ENCODE measurements around the gene PDE4B. TPM values are rescaled to one million over a fixed set of nuclear protein-coding genes. Genes with fewer than 3 reads are reported as not detected.
A peak's percentile ranks its signal among the peaks of the same experiment; 100 is the strongest.

The PDE4B gene
- total RNA-seq, 1 experiment from 2014 or later: 6.9 TPM

GRCh38 chr1:66262208-66262963 is 469.7 kb downstream of the PDE4B start:
- DNase-seq (ENCODE audit: low read depth): peak; percentile 76

GRCh38 chr1:66265268-66265667 is 472.6 kb downstream of the PDE4B start:
- no peak for DNase-seq (ENCODE audit: low read depth)

GRCh38 chr1:66265796-66266195 is 473.1 kb downstream of the PDE4B start:
- DNase-seq (ENCODE audit: low read depth): peak; percentile 53

GRCh38 chr1:66266350-66266749 is 473.7 kb downstream of the PDE4B start:
- DNase-seq (ENCODE audit: low read depth): peak; percentile 31

- DNase-seq (ENCODE audit: low read depth): peak; percentile 44
These were observed 474.1 kb downstream of the PDE4B start for GRCh38 chr1:66266756-66267155.

- no peak for DNase-seq (ENCODE audit: low read depth)
These were observed 474.7 kb downstream of the PDE4B start for GRCh38 chr1:66267201-66267940.

GRCh38 chr1:66269222-66269621 is 476.5 kb downstream of the PDE4B start:
- no peak for DNase-seq (ENCODE audit: low read depth)

GRCh38 chr1:66270119-66270812 is 477.6 kb downstream of the PDE4B start:
- no peak for DNase-seq (ENCODE audit: low read depth)

GRCh38 chr1:66271216-66271903 is 478.7 kb downstream of the PDE4B start:
- peak; percentile 94 for DNase-seq (ENCODE audit: low read depth)

- DNase-seq (ENCODE audit: low read depth): peak; percentile 63
These were observed 479.2 kb downstream of the PDE4B start for GRCh38 chr1:66271904-66272254.

- no peak for DNase-seq (ENCODE audit: low read depth)
These were observed 481.0 kb downstream of the PDE4B start for GRCh38 chr1:66273656-66274055.

GRCh38 chr1:66274634-66275033 is 481.9 kb downstream of the PDE4B start:
- DNase-seq (ENCODE audit: low read depth): peak; percentile 42

GRCh38 chr1:66275083-66275482 is 482.4 kb downstream of the PDE4B start:
- no peak for DNase-seq (ENCODE audit: low read depth)

- DNase-seq (ENCODE audit: low read depth): no peak
These were observed 482.9 kb downstream of the PDE4B start for GRCh38 chr1:66275601-66276023.

- no peak for DNase-seq (ENCODE audit: low read depth)
These were observed 483.5 kb downstream of the PDE4B start for GRCh38 chr1:66276218-66276617.

GRCh38 chr1:66278260-66279021 is 485.7 kb downstream of the PDE4B start:
- no peak for DNase-seq (ENCODE audit: low read depth)

- DNase-seq (ENCODE audit: low read depth): no peak
These were observed 489.1 kb downstream of the PDE4B start for GRCh38 chr1:66281808-66282207.

- peak; percentile 78 for DNase-seq (ENCODE audit: low read depth)
These were observed 489.7 kb downstream of the PDE4B start for GRCh38 chr1:66282343-66282852.

GRCh38 chr1:66282891-66283621 is 490.4 kb downstream of the PDE4B start:
- DNase-seq (ENCODE audit: low read depth): no peak

- DNase-seq (ENCODE audit: low read depth): peak; percentile 49
These were observed 490.9 kb downstream of the PDE4B start for GRCh38 chr1:66283622-66284041.
